ENCODE results near the gene CDKN2A. TPM values are rescaled to one million over a fixed set of nuclear protein-coding genes. Genes with fewer than 3 reads are reported as not detected.

Gene CDKN2A
- polyA plus RNA-seq, 1 of the 3 experiments (the other 2 are of a cell fraction), result 41.4 TPM

DNA sequence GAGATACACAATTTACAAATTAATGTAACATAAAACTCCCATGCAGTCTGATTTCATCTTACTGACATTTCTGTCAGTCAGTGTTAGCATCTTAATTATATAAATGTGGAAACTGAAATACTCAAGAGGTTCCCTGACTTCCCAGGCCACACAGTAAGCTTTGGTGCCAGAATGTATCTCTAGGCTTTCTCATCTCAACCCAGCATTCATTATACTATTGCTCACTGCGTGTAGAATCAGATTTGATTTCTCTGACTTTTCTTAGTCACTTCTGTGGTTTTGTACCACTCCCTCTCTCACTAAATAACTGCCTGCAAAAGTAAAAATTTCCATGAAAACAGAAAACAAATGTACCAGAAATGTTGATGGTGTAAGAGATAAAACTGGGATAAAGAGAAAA is 46.6 kb upstream of the CDKN2A start:
- Histone ChIP-seq H4K20me1 (ENCODE audit: insufficient read depth) (no peaks in the 10 kb centered on the region), H3K4me3 (ENCODE audit: low read depth in 2 of 2, low read length in 1 of 2) (no peak overlapping the region), H3K9ac (no peak overlapping the region), H3K27ac (ENCODE audit: low read depth in 2 of 2, low read length in 1 of 2) (peak overlapping the region in 1 of 2 experiments; percentile 64; a peak in 2 of 4 replicates), H3K27me3 (ENCODE audit: insufficient read depth) (no peaks in the 10 kb centered on the region), H3K36me3 (replicated peaks in 1 of 2; ENCODE audit: control insufficient read depth in 1 of 2, insufficient read depth in 2 of 2, low read length in 1 of 2) (no peaks in the 10 kb centered on the region), H3K9me3 (no peaks in the 10 kb centered on the region), H3K79me2 (ENCODE audit: insufficient read depth) (no peaks in the 10 kb centered on the region), H2AFZ (ENCODE audit: low read depth) (no peak overlapping the region), H3K9me2 (no peaks in the 10 kb centered on the region), H3K4me1 (ENCODE audit: control insufficient read depth in 1 of 2, insufficient read depth in 2 of 2, low read depth in 1 of 2, low read length in 1 of 2) (no peaks in the 10 kb centered on the region; a peak in 1 of 4 replicates), H3K4me2 (no peak overlapping the region), H3F3A (replicated peaks; ENCODE audit: insufficient read depth) (peaks cover 13% of the 10 kb centered on the region)
- DNase-seq, result no peak
- ChIA-PET POLR2A (no interaction called here), CTCF (interaction anchor here (9.0 kb wide), 1 partner anchor 229 kb away, joined by 100 read pairs; no protein-coding TSS in a partner anchor)
- peak; percentile 60; the same call in 1 of the 2 replicates for TF ChIP-seq JUND (IDR thresholded peaks at IDR 0.05)
- TF ChIP-seq TCF12 (IDR thresholded peaks at IDR 0.05), result peak; percentile 65
- TF ChIP-seq USF1 (IDR thresholded peaks at IDR 0.05; ENCODE audit: borderline replicate concordance, low read depth), result no peak
- TF ChIP-seq NFIC (IDR thresholded peaks at IDR 0.05; ENCODE audit: borderline replicate concordance), result 0 out of 2 replicates have a peak, but pooled peaks have one; percentile 31
- TF ChIP-seq, protein P1, sequence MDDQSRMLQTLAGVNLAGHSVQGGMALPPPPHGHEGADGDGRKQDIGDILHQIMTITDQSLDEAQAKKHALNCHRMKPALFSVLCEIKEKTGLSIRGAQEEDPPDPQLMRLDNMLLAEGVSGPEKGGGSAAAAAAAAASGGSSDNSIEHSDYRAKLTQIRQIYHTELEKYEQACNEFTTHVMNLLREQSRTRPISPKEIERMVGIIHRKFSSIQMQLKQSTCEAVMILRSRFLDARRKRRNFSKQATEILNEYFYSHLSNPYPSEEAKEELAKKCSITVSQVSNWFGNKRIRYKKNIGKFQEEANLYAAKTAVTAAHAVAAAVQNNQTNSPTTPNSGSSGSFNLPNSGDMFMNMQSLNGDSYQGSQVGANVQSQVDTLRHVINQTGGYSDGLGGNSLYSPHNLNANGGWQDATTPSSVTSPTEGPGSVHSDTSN (IDR thresholded peaks at IDR 0.05), result peak; percentile 52
- TF ChIP-seq, protein P2, sequence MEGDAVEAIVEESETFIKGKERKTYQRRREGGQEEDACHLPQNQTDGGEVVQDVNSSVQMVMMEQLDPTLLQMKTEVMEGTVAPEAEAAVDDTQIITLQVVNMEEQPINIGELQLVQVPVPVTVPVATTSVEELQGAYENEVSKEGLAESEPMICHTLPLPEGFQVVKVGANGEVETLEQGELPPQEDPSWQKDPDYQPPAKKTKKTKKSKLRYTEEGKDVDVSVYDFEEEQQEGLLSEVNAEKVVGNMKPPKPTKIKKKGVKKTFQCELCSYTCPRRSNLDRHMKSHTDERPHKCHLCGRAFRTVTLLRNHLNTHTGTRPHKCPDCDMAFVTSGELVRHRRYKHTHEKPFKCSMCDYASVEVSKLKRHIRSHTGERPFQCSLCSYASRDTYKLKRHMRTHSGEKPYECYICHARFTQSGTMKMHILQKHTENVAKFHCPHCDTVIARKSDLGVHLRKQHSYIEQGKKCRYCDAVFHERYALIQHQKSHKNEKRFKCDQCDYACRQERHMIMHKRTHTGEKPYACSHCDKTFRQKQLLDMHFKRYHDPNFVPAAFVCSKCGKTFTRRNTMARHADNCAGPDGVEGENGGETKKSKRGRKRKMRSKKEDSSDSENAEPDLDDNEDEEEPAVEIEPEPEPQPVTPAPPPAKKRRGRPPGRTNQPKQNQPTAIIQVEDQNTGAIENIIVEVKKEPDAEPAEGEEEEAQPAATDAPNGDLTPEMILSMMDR (IDR thresholded peaks at IDR 0.05), result no peak
- TF ChIP-seq EP300 (IDR thresholded peaks at IDR 0.05; ENCODE audit: borderline replicate concordance in 1 of 2, low read depth in 1 of 2, low read length in 1 of 2), result peak in 1 of 2 experiments; percentile 47; a peak in 1 of 4 replicates
- 5% methylated on average over 1 of the region's 1 CpG for WGBS (ENCODE audit: low lambda C conversion rate)

- 66% methylated on average over 3 of the region's 3 CpGs for WGBS (ENCODE audit: low lambda C conversion rate)
- Histone ChIP-seq H3K79me2 (ENCODE audit: insufficient read depth) (no peaks in the 10 kb centered on the region), H3K9ac (no peak overlapping the region)
- TF ChIP-seq GABPA (IDR thresholded peaks at IDR 0.05; ENCODE audit: low read depth), result no peak
- TF ChIP-seq CHD2 (IDR thresholded peaks at IDR 0.05; ENCODE audit: low read length, partially characterized antibody), result no peak
- no peak for TF ChIP-seq EZH2phosphoT487 (IDR thresholded peaks at IDR 0.05; ENCODE audit: borderline replicate concordance, low read depth)
- no peak for TF ChIP-seq MXI1 (IDR thresholded peaks at IDR 0.05; ENCODE audit: low read depth, low read length)
- TF ChIP-seq, protein P3, sequence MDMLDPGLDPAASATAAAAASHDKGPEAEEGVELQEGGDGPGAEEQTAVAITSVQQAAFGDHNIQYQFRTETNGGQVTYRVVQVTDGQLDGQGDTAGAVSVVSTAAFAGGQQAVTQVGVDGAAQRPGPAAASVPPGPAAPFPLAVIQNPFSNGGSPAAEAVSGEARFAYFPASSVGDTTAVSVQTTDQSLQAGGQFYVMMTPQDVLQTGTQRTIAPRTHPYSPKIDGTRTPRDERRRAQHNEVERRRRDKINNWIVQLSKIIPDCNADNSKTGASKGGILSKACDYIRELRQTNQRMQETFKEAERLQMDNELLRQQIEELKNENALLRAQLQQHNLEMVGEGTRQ (IDR thresholded peaks at IDR 0.05; ENCODE audit: borderline replicate concordance, low read depth, low read length), result no peak
- no peak for TF ChIP-seq RCOR1 (IDR thresholded peaks at IDR 0.05; ENCODE audit: low read length)
- no peak for TF ChIP-seq RXRA (IDR thresholded peaks at IDR 0.05; ENCODE audit: borderline replicate concordance, low read depth)
- no peak for TF ChIP-seq FOXM1 (IDR thresholded peaks at IDR 0.05; ENCODE audit: low read depth)
- no peak for TF ChIP-seq MEF2A (IDR thresholded peaks at IDR 0.05; ENCODE audit: borderline replicate concordance, low read depth)
- TF ChIP-seq, protein P4, sequence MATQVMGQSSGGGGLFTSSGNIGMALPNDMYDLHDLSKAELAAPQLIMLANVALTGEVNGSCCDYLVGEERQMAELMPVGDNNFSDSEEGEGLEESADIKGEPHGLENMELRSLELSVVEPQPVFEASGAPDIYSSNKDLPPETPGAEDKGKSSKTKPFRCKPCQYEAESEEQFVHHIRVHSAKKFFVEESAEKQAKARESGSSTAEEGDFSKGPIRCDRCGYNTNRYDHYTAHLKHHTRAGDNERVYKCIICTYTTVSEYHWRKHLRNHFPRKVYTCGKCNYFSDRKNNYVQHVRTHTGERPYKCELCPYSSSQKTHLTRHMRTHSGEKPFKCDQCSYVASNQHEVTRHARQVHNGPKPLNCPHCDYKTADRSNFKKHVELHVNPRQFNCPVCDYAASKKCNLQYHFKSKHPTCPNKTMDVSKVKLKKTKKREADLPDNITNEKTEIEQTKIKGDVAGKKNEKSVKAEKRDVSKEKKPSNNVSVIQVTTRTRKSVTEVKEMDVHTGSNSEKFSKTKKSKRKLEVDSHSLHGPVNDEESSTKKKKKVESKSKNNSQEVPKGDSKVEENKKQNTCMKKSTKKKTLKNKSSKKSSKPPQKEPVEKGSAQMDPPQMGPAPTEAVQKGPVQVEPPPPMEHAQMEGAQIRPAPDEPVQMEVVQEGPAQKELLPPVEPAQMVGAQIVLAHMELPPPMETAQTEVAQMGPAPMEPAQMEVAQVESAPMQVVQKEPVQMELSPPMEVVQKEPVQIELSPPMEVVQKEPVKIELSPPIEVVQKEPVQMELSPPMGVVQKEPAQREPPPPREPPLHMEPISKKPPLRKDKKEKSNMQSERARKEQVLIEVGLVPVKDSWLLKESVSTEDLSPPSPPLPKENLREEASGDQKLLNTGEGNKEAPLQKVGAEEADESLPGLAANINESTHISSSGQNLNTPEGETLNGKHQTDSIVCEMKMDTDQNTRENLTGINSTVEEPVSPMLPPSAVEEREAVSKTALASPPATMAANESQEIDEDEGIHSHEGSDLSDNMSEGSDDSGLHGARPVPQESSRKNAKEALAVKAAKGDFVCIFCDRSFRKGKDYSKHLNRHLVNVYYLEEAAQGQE (IDR thresholded peaks at IDR 0.05; ENCODE audit: low read depth, low read length), result no peak
- no peak for TF ChIP-seq SIN3A (IDR thresholded peaks at IDR 0.05; ENCODE audit: borderline replicate concordance, low read depth, low read length)
- no peak for TF ChIP-seq GATA2 (CRISPR knock-in tag; IDR thresholded peaks at IDR 0.05)
- TF ChIP-seq FOSL2 (IDR thresholded peaks at IDR 0.05; ENCODE audit: borderline replicate concordance, low read depth), result no peak
These were observed 45.1 kb upstream of the CDKN2A start for GRCh38 chr9:22039258-22039657.

More at GRCh38 chr9:22039258-22039657, 45.1 kb upstream of the CDKN2A start:
- Histone ChIP-seq H3K4me3 (ENCODE audit: low read depth in 2 of 2, low read length in 1 of 2) (no peak overlapping the region), H3K36me3 (replicated peaks in 1 of 2; ENCODE audit: control insufficient read depth in 1 of 2, insufficient read depth in 2 of 2, low read length in 1 of 2) (no peaks in the 10 kb centered on the region), H4K20me1 (ENCODE audit: insufficient read depth) (no peaks in the 10 kb centered on the region), H3K9me3 (no peaks in the 10 kb centered on the region), H3K27me3 (ENCODE audit: insufficient read depth) (no peaks in the 10 kb centered on the region), H3K4me2 (no peak overlapping the region), H3K27ac (ENCODE audit: low read depth in 2 of 2, low read length in 1 of 2) (no peak overlapping the region), H3F3A (replicated peaks; ENCODE audit: insufficient read depth) (peaks cover 5% of the 10 kb centered on the region), H3K9me2 (no peaks in the 10 kb centered on the region), H2AFZ (ENCODE audit: low read depth) (no peak overlapping the region), H3K4me1 (ENCODE audit: control insufficient read depth in 1 of 2, insufficient read depth in 2 of 2, low read depth in 1 of 2, low read length in 1 of 2) (no peaks in the 10 kb centered on the region; a peak in 1 of 4 replicates)
- ChIA-PET CTCF (interaction anchor here (1.1 to 9.0 kb wide), 6 partner anchors 13 to 227 kb away, joined by 3 to 100 read pairs (median 13); partner anchors contain the start of gene CDKN2B), POLR2A (no interaction called here)
- DNase-seq, result no peak

Data from SK-N-SH (cell line).